Measurements from ENCODE around the gene TMEM63C.

Gene TMEM63C

DNA sequence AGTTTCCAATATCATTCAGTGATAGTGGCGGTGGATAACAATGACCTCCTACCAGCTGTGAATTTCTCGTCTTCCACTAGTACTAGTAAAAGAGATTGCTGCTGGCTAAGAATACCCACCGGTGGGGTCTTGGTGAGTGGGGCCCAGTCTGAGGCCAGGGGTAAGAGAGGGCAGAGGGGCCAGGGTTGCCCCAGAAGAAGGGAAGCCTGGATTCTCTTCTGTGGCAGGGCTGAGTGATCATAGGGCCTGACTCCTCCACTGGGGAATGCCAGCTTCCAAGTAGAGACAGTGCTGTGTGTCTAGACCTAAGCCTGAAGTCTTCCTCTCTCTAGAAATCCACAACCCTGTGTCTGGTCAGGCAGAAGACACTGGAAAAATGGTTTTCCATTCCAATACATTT lies 5.8 kb upstream of the TMEM63C start:
- TF ChIP-seq RAD21 (IDR thresholded peaks at IDR 0.05; ENCODE audit: low read depth) = no peak
- no peak for TF ChIP-seq TEAD4 (IDR thresholded peaks at IDR 0.05)
- TF ChIP-seq TAF1 (IDR thresholded peaks at IDR 0.05; ENCODE audit: low read depth) = no peak
- no peak for TF ChIP-seq YY1 (IDR thresholded peaks at IDR 0.05; ENCODE audit: low read depth)

DNA sequence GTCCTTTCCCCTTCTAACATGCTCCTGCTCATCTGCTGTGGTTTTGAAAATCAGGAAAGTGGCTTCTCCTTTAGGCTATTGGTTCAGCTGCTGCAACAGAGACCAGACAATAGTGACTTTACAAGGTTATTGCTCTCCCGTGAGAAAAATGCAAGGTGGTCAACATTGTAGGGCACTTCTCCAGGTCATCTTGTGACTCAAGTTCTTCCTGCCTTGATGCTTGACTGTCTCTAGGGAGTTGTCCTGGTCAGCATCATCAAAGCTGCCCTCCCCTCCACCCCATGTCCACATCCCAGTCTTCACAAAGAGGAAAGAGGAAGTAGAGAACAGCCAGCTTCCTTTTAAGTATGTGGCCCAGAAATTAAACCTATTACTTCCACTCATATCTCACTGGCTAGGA lies 3.9 kb upstream of the TMEM63C start:
- TF ChIP-seq EP300 (IDR thresholded peaks at IDR 0.05; ENCODE audit: borderline replicate concordance) (no peak), RAD21 (IDR thresholded peaks at IDR 0.05; ENCODE audit: low read depth) (no peak), FOXM1 (IDR thresholded peaks at IDR 0.05; ENCODE audit: borderline replicate concordance, low read depth) (no peak), CREB1 (IDR thresholded peaks at IDR 0.05; ENCODE audit: low read depth) (no peak), TAF1 (IDR thresholded peaks at IDR 0.05; ENCODE audit: low read depth) (no peak), EGR1 (IDR thresholded peaks at IDR 0.05) (no peak), CEBPB (IDR thresholded peaks at IDR 0.05) (no peak), TCF12 (IDR thresholded peaks at IDR 0.05; ENCODE audit: low read depth) (no peak), ZBTB7A (IDR thresholded peaks at IDR 0.05; ENCODE audit: low read depth) (no peak)

DNA sequence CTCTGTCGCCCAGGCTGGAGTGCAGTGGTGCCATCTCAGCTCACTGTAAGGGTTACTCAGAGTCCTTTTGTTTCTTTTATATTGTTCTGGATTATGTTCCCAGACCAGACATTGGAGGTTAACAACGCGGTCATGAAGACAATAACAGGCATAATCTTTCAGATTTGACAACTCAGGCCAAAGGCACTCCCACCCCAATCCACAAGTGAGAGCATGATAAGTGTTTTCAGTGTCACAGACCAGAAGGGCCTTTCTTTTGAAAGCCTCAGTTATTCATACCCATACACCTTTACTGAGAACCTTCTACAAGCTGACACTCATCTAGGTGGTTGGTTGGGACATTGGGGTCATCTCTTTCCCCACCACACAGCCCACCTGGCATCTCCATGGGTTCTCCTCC lies 2.9 kb upstream of the TMEM63C start:
- TF ChIP-seq, protein P1, sequence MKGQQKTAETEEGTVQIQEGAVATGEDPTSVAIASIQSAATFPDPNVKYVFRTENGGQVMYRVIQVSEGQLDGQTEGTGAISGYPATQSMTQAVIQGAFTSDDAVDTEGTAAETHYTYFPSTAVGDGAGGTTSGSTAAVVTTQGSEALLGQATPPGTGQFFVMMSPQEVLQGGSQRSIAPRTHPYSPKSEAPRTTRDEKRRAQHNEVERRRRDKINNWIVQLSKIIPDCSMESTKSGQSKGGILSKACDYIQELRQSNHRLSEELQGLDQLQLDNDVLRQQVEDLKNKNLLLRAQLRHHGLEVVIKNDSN (IDR thresholded peaks at IDR 0.05) = no peak
- no peak for TF ChIP-seq CEBPB (IDR thresholded peaks at IDR 0.05)

DNA sequence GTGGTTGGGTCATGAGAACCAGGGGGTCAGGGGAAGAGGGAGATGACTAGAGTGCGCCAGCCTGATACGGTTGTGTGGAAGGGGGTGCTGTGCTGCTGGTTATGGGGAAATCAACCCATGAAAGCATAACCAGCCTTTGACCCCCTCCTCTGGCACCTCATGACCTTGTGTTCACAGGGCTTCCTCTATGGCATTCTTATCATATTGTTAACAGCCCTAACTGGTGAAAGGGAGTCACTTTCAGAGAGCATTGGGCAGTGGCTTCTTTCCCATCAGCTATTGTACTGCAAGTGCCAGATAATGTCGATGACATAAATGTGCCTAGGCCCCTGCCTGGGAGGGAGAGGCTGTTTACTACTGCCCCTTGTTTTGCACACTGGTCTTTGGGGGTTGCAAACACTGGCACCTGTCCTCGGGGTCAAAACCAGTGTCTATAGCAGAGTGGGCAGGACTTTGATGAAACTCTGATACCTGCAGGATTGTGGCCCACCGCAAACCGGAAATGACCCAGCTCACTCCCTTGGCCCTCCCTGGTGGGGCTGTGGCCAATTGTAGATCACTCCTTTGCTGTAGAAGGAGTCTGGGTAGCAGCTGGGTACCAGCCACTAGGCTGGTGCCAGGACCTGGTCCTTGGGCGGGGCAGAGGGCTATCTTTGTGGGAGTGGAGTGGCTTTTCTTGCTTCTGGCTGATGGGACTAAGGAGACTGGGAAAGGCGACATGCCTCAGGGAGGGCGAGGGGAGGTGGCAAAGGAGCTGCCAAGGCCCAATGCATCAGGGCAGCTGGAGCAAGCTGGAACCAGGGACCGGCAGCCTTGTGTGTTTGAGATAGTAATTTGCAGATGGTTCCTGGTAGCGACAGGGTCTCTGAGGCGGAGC lies 634 bp upstream of the TMEM63C start:
- TF ChIP-seq, protein P2, sequence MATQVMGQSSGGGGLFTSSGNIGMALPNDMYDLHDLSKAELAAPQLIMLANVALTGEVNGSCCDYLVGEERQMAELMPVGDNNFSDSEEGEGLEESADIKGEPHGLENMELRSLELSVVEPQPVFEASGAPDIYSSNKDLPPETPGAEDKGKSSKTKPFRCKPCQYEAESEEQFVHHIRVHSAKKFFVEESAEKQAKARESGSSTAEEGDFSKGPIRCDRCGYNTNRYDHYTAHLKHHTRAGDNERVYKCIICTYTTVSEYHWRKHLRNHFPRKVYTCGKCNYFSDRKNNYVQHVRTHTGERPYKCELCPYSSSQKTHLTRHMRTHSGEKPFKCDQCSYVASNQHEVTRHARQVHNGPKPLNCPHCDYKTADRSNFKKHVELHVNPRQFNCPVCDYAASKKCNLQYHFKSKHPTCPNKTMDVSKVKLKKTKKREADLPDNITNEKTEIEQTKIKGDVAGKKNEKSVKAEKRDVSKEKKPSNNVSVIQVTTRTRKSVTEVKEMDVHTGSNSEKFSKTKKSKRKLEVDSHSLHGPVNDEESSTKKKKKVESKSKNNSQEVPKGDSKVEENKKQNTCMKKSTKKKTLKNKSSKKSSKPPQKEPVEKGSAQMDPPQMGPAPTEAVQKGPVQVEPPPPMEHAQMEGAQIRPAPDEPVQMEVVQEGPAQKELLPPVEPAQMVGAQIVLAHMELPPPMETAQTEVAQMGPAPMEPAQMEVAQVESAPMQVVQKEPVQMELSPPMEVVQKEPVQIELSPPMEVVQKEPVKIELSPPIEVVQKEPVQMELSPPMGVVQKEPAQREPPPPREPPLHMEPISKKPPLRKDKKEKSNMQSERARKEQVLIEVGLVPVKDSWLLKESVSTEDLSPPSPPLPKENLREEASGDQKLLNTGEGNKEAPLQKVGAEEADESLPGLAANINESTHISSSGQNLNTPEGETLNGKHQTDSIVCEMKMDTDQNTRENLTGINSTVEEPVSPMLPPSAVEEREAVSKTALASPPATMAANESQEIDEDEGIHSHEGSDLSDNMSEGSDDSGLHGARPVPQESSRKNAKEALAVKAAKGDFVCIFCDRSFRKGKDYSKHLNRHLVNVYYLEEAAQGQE (IDR thresholded peaks at IDR 0.05; ENCODE audit: low read depth) = no peak
- TF ChIP-seq RAD21 (IDR thresholded peaks at IDR 0.05; ENCODE audit: low read depth) (no peak), TEAD4 (IDR thresholded peaks at IDR 0.05) (no peak), FOXM1 (IDR thresholded peaks at IDR 0.05; ENCODE audit: borderline replicate concordance, low read depth) (no peak), ZBTB7A (IDR thresholded peaks at IDR 0.05; ENCODE audit: low read depth) (no peak), EP300 (IDR thresholded peaks at IDR 0.05; ENCODE audit: borderline replicate concordance) (no peak), TCF12 (IDR thresholded peaks at IDR 0.05; ENCODE audit: low read depth) (no peak), CEBPB (IDR thresholded peaks at IDR 0.05) (no peak)

DNA sequence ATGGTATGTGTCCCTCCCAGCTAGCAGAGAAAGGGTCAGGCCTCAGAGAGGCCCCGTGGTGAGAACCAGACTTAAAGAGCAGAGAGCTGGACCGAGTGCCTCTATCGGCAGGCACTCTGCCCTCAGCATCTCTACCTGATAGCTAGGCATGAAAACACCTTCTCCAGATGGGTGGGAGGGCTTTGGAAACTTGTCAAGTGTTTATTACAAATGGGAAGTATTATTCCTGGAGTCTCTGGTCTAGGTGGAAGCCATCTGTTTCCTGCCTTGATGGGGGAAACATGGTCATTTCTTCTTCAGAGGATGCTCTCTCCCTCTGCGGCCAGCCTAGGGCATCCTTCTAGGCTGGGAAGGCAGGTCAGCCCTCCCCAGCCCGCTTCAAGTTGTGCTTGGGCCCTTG lies 2.3 kb downstream of the TMEM63C start:
- no peak for TF ChIP-seq NFIC (IDR thresholded peaks at IDR 0.05)
- no peak for TF ChIP-seq CREB1 (IDR thresholded peaks at IDR 0.05; ENCODE audit: low read depth)
- no peak for TF ChIP-seq RAD21 (IDR thresholded peaks at IDR 0.05; ENCODE audit: low read depth)
- TF ChIP-seq, protein P1 (IDR thresholded peaks at IDR 0.05) = no peak
- no peak for TF ChIP-seq TEAD4 (IDR thresholded peaks at IDR 0.05)
- TF ChIP-seq CEBPB (IDR thresholded peaks at IDR 0.05) = no peak
- no peak for TF ChIP-seq EP300 (IDR thresholded peaks at IDR 0.05; ENCODE audit: borderline replicate concordance)
- TF ChIP-seq, protein P3, sequence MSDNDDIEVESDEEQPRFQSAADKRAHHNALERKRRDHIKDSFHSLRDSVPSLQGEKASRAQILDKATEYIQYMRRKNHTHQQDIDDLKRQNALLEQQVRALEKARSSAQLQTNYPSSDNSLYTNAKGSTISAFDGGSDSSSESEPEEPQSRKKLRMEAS (IDR thresholded peaks at IDR 0.05) = no peak
- TF ChIP-seq FOXM1 (IDR thresholded peaks at IDR 0.05; ENCODE audit: borderline replicate concordance, low read depth) = no peak
- TF ChIP-seq TAF1 (IDR thresholded peaks at IDR 0.05; ENCODE audit: low read depth) = no peak

DNA sequence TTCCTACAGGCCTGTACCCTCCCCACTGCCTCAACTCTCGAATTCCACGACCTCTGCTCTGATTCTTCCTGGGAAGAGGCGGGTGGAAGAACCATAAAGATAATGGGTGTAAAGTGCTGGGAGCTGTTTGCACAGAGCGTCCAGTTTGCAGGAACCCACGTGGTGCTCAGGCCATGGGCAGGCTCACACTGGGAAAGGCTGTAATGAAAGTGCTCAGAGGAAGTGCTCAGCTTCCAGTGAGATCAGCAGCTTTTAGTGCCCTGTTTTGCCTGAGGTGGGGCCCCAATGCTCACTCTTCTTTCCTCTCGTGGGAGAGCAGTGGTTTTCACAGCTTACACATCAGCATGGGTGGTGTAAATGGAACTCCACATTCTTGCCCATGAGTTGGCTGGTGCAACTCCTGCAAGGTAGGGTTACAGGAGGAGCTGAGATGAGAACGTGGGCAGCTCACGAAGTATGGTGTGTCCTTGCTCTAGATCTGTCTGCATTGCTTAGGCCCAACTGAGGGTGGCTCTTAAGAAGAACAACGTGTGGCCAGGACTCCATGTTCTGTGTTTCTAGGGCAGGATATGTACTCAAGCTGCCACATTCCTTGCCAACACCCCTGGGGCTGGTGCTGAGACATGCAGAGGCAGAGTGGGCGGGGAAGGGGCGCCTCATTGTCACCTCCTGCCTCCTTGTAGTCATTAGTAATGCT lies 2.9 kb downstream of the TMEM63C start:
- TF ChIP-seq CEBPB (IDR thresholded peaks at IDR 0.05) = no peak

DNA sequence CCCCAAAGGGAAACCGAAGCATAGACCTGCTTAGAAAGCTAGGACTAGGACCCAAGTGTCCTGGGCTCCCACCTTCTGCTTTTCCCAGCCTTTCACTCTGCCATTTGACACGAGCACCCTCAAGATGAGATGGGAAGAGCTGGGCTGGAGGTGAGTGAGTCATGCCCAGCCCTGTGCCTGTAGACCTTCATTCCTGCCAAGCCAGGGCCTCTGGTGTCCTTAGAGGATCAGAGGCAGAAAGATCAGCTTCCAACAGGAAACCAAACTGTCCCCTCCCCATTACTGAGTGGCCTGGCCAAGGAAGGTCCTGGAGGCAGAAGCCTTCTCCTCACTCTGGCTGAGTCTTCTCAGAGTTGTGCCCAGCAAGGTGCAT lies 3.5 kb downstream of the TMEM63C start:
- no peak for TF ChIP-seq CREB1 (IDR thresholded peaks at IDR 0.05; ENCODE audit: low read depth)

DNA sequence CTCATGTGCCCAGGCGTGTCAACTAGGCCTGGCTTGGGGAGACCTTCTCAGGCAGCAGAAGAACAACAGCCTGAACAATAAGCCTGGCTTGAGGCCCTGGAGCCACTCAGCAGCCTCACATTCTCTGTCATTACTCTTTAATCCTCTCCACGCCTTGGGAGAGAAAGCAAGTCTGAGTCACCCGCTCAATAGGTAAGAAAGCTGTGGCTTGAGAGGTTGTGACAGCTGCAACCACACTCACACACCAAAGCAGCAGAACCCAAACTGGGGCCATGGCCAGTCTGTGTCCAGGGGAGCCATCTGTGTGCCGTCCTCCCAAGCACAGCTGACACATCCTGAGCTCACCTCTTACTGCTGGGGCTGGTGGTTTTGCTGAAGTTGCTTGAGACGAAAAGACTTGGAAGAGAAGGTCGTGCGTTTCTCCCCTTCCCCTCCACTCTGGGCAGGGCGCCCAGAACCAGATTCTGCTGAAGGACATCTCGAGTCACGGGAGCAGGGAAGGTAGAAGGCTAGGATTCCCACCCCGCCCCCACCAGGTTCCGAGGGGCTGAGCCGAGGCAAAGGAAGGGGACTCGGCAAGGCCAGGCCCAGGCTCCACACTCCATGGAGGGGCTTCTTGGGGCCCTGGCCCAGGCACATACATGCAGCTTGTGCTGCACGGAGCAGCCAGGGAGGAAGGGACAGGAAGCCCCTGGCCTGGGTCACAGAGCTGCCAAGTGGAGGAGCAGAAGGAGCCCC lies 5.5 kb downstream of the TMEM63C start:
- TF ChIP-seq NFIC (IDR thresholded peaks at IDR 0.05) (no peak), TCF12 (IDR thresholded peaks at IDR 0.05; ENCODE audit: low read depth) (no peak), YY1 (IDR thresholded peaks at IDR 0.05; ENCODE audit: low read depth) (no peak), RAD21 (IDR thresholded peaks at IDR 0.05; ENCODE audit: low read depth) (no peak), EGR1 (IDR thresholded peaks at IDR 0.05) (no peak), CREB1 (IDR thresholded peaks at IDR 0.05; ENCODE audit: low read depth) (no peak), EP300 (IDR thresholded peaks at IDR 0.05; ENCODE audit: borderline replicate concordance) (no peak), TEAD4 (IDR thresholded peaks at IDR 0.05) (no peak), TAF1 (IDR thresholded peaks at IDR 0.05; ENCODE audit: low read depth) (no peak), ZBTB7A (IDR thresholded peaks at IDR 0.05; ENCODE audit: low read depth) (no peak), FOXM1 (IDR thresholded peaks at IDR 0.05; ENCODE audit: borderline replicate concordance, low read depth) (no peak), CEBPB (IDR thresholded peaks at IDR 0.05) (no peak)
- TF ChIP-seq, protein P2 (IDR thresholded peaks at IDR 0.05; ENCODE audit: low read depth) = no peak
- TF ChIP-seq, protein P3 (IDR thresholded peaks at IDR 0.05) = no peak
- TF ChIP-seq, protein P1 (IDR thresholded peaks at IDR 0.05) = no peak
